ENCODE measurements around the gene RTN4.

- no peak for TF ChIP-seq CTCF (optimal IDR thresholded peaks at IDR 0.05 in 1 of 3, IDR thresholded peaks at IDR 0.05 in 1 of 3, conservative IDR thresholded peaks at IDR 0.05 in 1 of 3; ENCODE audit: extremely low read depth in 1 of 3, insufficient read depth in 2 of 3, low read length in 3 of 3)
- TF ChIP-seq EZH2 (IDR thresholded peaks at IDR 0.05; ENCODE audit: low read length), result no peak
These were observed 42.2 kb upstream of the RTN4 start for GRCh38 chr2:55092439-55092838.
